ENCODE data around the gene TMEM272.

TMEM272 gene

GRCh38 chr13:51804295-51805172, 40.4 kb downstream of the TMEM272 start:
- peak in 1 of 4 experiments; percentile 21 for DNase-seq

GRCh38 chr13:51803422-51804294, 41.3 kb downstream of the TMEM272 start, which contains the start of gene DHRS12:
DHRS12 (minus strand) TSS chr13:51804163; CDS start chr13:51799659, 4,504 bp downstream.
- DNase-seq = peak; percentile 92 to 97 (median 96)

- no peak for DNase-seq
Measured at GRCh38 chr13:51802631-51803418, 42.2 kb downstream of the TMEM272 start.

GRCh38 chr13:51801631-51802099, 43.3 kb downstream of the TMEM272 start:
- DNase-seq = peak; percentile 54 to 82 (median 78)

- no peak for DNase-seq
Measured at GRCh38 chr13:51800486-51800885, 44.5 kb downstream of the TMEM272 start.

- DNase-seq = no peak
Measured at GRCh38 chr13:51799261-51799660, 45.7 kb downstream of the TMEM272 start.

GRCh38 chr13:51797664-51798488, 47.1 kb downstream of the TMEM272 start:
- DNase-seq = peak in 2 of 4 experiments; percentile 29 to 31

- no peak for DNase-seq
Measured at GRCh38 chr13:51796546-51796945, 48.4 kb downstream of the TMEM272 start.

- no peak for DNase-seq
Measured at GRCh38 chr13:51795419-51795818, 49.6 kb downstream of the TMEM272 start.

GRCh38 chr13:51794964-51795363, 50.0 kb downstream of the TMEM272 start:
- DNase-seq = no peak

- peak; percentile 62 to 82 (median 75) for DNase-seq
Measured at GRCh38 chr13:51793570-51794271, 51.3 kb downstream of the TMEM272 start.

- no peak for DNase-seq
Measured at GRCh38 chr13:51786425-51787265, 58.3 kb downstream of the TMEM272 start.

GRCh38 chr13:51785712-51786424, 59.1 kb downstream of the TMEM272 start:
- DNase-seq = peak in 1 of 4 experiments; percentile 11

GRCh38 chr13:51784097-51784496, 60.9 kb downstream of the TMEM272 start:
- no peak for DNase-seq

GRCh38 chr13:51783428-51784094, 61.4 kb downstream of the TMEM272 start:
- DNase-seq = no peak

GRCh38 chr13:51782026-51782710, 62.8 kb downstream of the TMEM272 start:
- DNase-seq = no peak

GRCh38 chr13:51781246-51782022, 63.5 kb downstream of the TMEM272 start:
- DNase-seq = peak in 3 of 4 experiments; percentile 24 to 27 (median 27)
